Measurements from ENCODE around the gene ATXN7. TPM values are rescaled to one million over a fixed set of nuclear protein-coding genes. Genes with fewer than 3 reads are reported as not detected.

ATXN7 gene
- total RNA-seq, 1 experiment from 2014 or later, result 11.3 TPM

DNA sequence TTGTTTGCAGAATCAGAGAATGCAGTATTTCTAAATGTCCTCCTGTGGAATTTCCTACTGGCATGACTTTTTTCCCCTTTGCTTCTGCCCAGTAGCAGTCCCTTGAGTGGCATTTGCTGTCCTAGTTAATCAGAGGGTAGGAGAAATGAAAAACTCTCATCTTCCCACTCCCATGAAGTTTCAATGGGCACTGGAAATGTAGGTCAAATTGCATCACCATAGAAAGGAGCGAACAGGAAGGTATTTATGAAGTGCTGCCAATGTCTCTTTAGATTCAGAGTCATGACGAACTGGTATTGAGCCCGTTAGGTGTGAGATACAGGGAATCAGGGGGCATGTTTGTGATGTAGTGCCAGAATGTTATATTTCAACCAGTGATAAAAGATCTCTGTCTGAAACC, 23.2 kb downstream of the ATXN7 start:
- ChIA-PET CTCF (no interaction called here), POLR2A (ENCODE audit: low non-redundant PET) (no interaction called here)
- no TSS peak for BruUV-seq (replicated peaks)

DNA sequence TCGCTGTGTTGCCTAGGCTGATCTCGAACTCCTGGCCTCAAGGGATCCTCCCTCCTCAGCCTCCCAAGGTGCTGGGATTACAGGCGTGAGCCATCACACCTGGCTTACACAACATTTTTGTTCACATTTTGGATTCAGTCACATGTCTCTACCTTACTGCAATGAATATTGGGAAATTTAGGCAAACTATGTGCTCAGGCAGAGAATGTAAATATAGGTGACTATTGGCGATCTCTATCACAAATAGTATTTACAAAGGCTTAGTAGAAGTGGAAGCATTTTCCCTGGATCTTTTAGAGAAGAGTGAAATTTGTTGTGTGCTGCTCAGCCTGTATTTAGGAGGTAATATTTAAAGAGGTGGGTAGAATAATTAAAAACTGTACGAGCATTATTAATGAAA, 27.9 kb downstream of the ATXN7 start:
- ChIA-PET CTCF (no interaction called here), POLR2A (ENCODE audit: low non-redundant PET) (no interaction called here)
- no peak for DNase-seq (ENCODE audit: low spot score)
- H3K9me3 ChIP-seq (ENCODE audit: low read depth, low read length, poor library complexity, severe bottlenecking), result no peaks in the 10 kb centered on the region
- H3K4me1 ChIP-seq (ENCODE audit: insufficient read depth, low read length, poor library complexity, severe bottlenecking), result no peaks in the 10 kb centered on the region
- no TSS peak for BruUV-seq (replicated peaks)
- H3K36me3 ChIP-seq (ENCODE audit: insufficient read depth, low read length, poor library complexity, severe bottlenecking), result no peaks in the 10 kb centered on the region
- no peaks in the 10 kb centered on the region for H3K27me3 ChIP-seq (replicated peaks; ENCODE audit: insufficient read depth, low read depth, low read length, poor library complexity)
- intact Hi-C loops (cut with micrococcal nuclease; ENCODE audit: unreplicated experiment), result no loop called here
- no peak overlapping the region for H3K27ac ChIP-seq (ENCODE audit: low read depth, low read length, poor library complexity, severe bottlenecking)
- no peak for TF ChIP-seq EZH2 (IDR thresholded peaks at IDR 0.05; ENCODE audit: borderline replicate concordance, low read depth, low read length, poor library complexity, severe bottlenecking)
- TF ChIP-seq, protein P1, sequence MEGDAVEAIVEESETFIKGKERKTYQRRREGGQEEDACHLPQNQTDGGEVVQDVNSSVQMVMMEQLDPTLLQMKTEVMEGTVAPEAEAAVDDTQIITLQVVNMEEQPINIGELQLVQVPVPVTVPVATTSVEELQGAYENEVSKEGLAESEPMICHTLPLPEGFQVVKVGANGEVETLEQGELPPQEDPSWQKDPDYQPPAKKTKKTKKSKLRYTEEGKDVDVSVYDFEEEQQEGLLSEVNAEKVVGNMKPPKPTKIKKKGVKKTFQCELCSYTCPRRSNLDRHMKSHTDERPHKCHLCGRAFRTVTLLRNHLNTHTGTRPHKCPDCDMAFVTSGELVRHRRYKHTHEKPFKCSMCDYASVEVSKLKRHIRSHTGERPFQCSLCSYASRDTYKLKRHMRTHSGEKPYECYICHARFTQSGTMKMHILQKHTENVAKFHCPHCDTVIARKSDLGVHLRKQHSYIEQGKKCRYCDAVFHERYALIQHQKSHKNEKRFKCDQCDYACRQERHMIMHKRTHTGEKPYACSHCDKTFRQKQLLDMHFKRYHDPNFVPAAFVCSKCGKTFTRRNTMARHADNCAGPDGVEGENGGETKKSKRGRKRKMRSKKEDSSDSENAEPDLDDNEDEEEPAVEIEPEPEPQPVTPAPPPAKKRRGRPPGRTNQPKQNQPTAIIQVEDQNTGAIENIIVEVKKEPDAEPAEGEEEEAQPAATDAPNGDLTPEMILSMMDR (conservative IDR thresholded peaks at IDR 0.05; ENCODE audit: low read depth, low read length), result no peak
- H3K4me3 ChIP-seq (ENCODE audit: low read depth, low read length, poor library complexity, severe bottlenecking), result no peak overlapping the region

More for the DNA sequence above, 23.2 kb downstream of the ATXN7 start:
- intact Hi-C loops (cut with micrococcal nuclease; ENCODE audit: unreplicated experiment), result no loop called here
- no peaks in the 10 kb centered on the region for H3K4me1 ChIP-seq (ENCODE audit: insufficient read depth, low read length, poor library complexity, severe bottlenecking)
- H3K9me3 ChIP-seq (ENCODE audit: low read depth, low read length, poor library complexity, severe bottlenecking), result no peaks in the 10 kb centered on the region
- no peak overlapping the region for H3K4me3 ChIP-seq (ENCODE audit: low read depth, low read length, poor library complexity, severe bottlenecking)
- no peaks in the 10 kb centered on the region for H3K36me3 ChIP-seq (ENCODE audit: insufficient read depth, low read length, poor library complexity, severe bottlenecking)
- DNase-seq (ENCODE audit: low spot score), result no peak
- no peak overlapping the region for H3K27ac ChIP-seq (ENCODE audit: low read depth, low read length, poor library complexity, severe bottlenecking)
- H3K27me3 ChIP-seq (replicated peaks; ENCODE audit: insufficient read depth, low read depth, low read length, poor library complexity), result no peaks in the 10 kb centered on the region
- TF ChIP-seq, protein P1 (conservative IDR thresholded peaks at IDR 0.05; ENCODE audit: low read depth, low read length), result no peak
- no peak for TF ChIP-seq EZH2 (IDR thresholded peaks at IDR 0.05; ENCODE audit: borderline replicate concordance, low read depth, low read length, poor library complexity, severe bottlenecking)

DNA sequence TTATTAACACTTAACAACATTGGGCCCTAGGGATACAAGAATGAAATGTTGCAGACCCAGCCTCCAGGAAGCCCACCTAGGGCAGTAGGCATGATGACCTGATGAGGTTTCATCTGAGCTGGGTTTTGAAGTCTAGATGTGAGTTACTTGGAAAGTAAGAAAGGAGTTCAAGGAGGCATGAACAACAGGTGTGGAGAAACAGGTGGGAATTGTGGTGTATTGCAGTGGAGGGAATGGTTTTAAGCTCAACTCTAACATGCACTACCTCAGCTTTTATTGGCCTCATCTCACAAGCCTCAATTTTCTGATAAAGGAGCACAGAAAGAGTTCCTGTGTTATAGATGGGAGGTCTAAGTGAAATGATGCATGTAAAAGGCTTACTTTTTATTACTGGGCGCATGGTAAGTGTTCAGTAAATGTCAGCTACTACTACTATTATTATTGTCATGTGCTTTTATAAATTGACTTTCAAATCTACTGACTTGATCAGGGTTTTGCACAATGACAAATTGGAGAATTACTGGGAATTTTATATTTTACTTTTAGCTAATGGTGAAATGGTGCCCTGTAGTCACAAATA, 29.2 kb downstream of the ATXN7 start:
- intact Hi-C loops (cut with micrococcal nuclease; ENCODE audit: unreplicated experiment), result no loop called here
- no peaks in the 10 kb centered on the region for H3K36me3 ChIP-seq (ENCODE audit: insufficient read depth, low read length, poor library complexity, severe bottlenecking)
- TF ChIP-seq, protein P1 (conservative IDR thresholded peaks at IDR 0.05; ENCODE audit: low read depth, low read length), result no peak
- no peak for TF ChIP-seq EZH2 (IDR thresholded peaks at IDR 0.05; ENCODE audit: borderline replicate concordance, low read depth, low read length, poor library complexity, severe bottlenecking)
- ChIA-PET CTCF (no interaction called here), POLR2A (ENCODE audit: low non-redundant PET) (no interaction called here)
- no peaks in the 10 kb centered on the region for H3K27me3 ChIP-seq (replicated peaks; ENCODE audit: insufficient read depth, low read depth, low read length, poor library complexity)
- H3K4me1 ChIP-seq (ENCODE audit: insufficient read depth, low read length, poor library complexity, severe bottlenecking), result no peaks in the 10 kb centered on the region
- DNase-seq (ENCODE audit: low spot score), result no peak
- H3K4me3 ChIP-seq (ENCODE audit: low read depth, low read length, poor library complexity, severe bottlenecking), result no peak overlapping the region
- BruUV-seq (replicated peaks), result no TSS peak
- no peak overlapping the region for H3K27ac ChIP-seq (ENCODE audit: low read depth, low read length, poor library complexity, severe bottlenecking)
- H3K9me3 ChIP-seq (ENCODE audit: low read depth, low read length, poor library complexity, severe bottlenecking), result no peaks in the 10 kb centered on the region
